Measurements from ENCODE around the gene PTCH2.
A peak's percentile ranks its signal among the peaks of the same experiment; 100 is the strongest.

PTCH2 gene

GRCh38 chr1:44835738-44836675 is 7.0 kb downstream of the PTCH2 start:
- ChIA-PET CTCF (interaction anchor here (0.6 to 3.0 kb wide), 17 partner anchors 10 to 467 kb away, joined by 3 to 22 read pairs (median 3); partner anchors contain the start of genes BTBD19, DYNLT4, EIF2B3 and HECTD3), POLR2A (interaction anchor here (1.1 to 1.8 kb wide), 2 partner anchors 16 to 17 kb away, joined by 3 to 4 read pairs; no protein-coding TSS in a partner anchor)
- Histone ChIP-seq H3K36me3 (ENCODE audit: control insufficient read depth in 2 of 2, insufficient read depth in 1 of 2, low read length in 2 of 2) (no peaks in the 10 kb centered on the region; a peak in 1 of 3 replicates), H3K4me3 (ENCODE audit: low read depth, low read length) (no peak overlapping the region), H3K27ac (ENCODE audit: extremely low read depth, low read depth, low read length) (no peak overlapping the region), H3K4me1 (ENCODE audit: control insufficient read depth, insufficient read depth, low read length) (peaks cover 9% of the 10 kb centered on the region), H3K9me3 (ENCODE audit: control insufficient read depth, insufficient read depth, low read depth, low read length) (no peaks in the 10 kb centered on the region)
- peak; percentile 43; the same call in 1 of the 2 replicates for TF ChIP-seq ZNF600 (tag by site-specific recombination; IDR thresholded peaks at IDR 0.05)
- TF ChIP-seq ZNF350 (tag by site-specific recombination; IDR thresholded peaks at IDR 0.05) = no peak
- TF ChIP-seq ZNF548 (tag by site-specific recombination; IDR thresholded peaks at IDR 0.05) = no peak
- peak; percentile 15; the same call in 1 of the 2 replicates for TF ChIP-seq GFI1B (tag by site-specific recombination; IDR thresholded peaks at IDR 0.05)
- peak; percentile 44; the same call in 1 of the 2 replicates for TF ChIP-seq ZNF501 (tag by site-specific recombination; IDR thresholded peaks at IDR 0.05)
- peak; percentile 54; the same call in 1 of the 2 replicates for TF ChIP-seq ZBTB17 (tag by site-specific recombination; IDR thresholded peaks at IDR 0.05)
- peak; percentile 90 for TF ChIP-seq ZNF654 (tag by site-specific recombination; IDR thresholded peaks at IDR 0.05; ENCODE audit: low read depth)
- TF ChIP-seq ELK4 (IDR thresholded peaks at IDR 0.05; ENCODE audit: borderline replicate concordance, low read depth, low read length) = no peak
- TF ChIP-seq ZNF514 (tag by site-specific recombination; IDR thresholded peaks at IDR 0.05) = no peak
- no peak for TF ChIP-seq ZSCAN4 (tag by site-specific recombination; IDR thresholded peaks at IDR 0.05)
- TF ChIP-seq ZNF10 (tag by site-specific recombination; IDR thresholded peaks at IDR 0.05) = peak; percentile 65; the same call in 1 of the 2 replicates
- no peak for TF ChIP-seq ZNF266 (tag by site-specific recombination; IDR thresholded peaks at IDR 0.05; ENCODE audit: low read depth)
- 0 out of 2 replicates have a peak, but pooled peaks have one; percentile 22 for TF ChIP-seq ZNF629 (tag by site-specific recombination; IDR thresholded peaks at IDR 0.05)
- TF ChIP-seq ZNF639 (tag by site-specific recombination; IDR thresholded peaks at IDR 0.05) = 0 out of 2 replicates have a peak, but pooled peaks have one; percentile 13
- TF ChIP-seq ZNF394 (tag by site-specific recombination; IDR thresholded peaks at IDR 0.05; ENCODE audit: borderline replicate concordance) = 0 out of 2 replicates have a peak, but pooled peaks have one; percentile 15
- no peak for TF ChIP-seq ZNF280C (tag by site-specific recombination; IDR thresholded peaks at IDR 0.05)
- TF ChIP-seq ZEB2 (tag by site-specific recombination; IDR thresholded peaks at IDR 0.05) = 0 out of 2 replicates have a peak, but pooled peaks have one; percentile 59
- TF ChIP-seq ZSCAN30 (tag by site-specific recombination; IDR thresholded peaks at IDR 0.05) = 0 out of 2 replicates have a peak, but pooled peaks have one; percentile 53
- TF ChIP-seq KLF1 (tag by site-specific recombination; IDR thresholded peaks at IDR 0.05) = no peak
- TF ChIP-seq MZF1 (tag by site-specific recombination; IDR thresholded peaks at IDR 0.05; ENCODE audit: borderline replicate concordance) = no peak
- TF ChIP-seq WT1 (tag by site-specific recombination; IDR thresholded peaks at IDR 0.05) = peak; percentile 39; the same call in 1 of the 2 replicates
- TF ChIP-seq ZSCAN16 (tag by site-specific recombination; IDR thresholded peaks at IDR 0.05) = no peak
- no peak for TF ChIP-seq OVOL3 (tag by site-specific recombination; IDR thresholded peaks at IDR 0.05)
- TF ChIP-seq ZNF366 (tag by site-specific recombination; conservative IDR thresholded peaks at IDR 0.05) = peak; percentile 24; the same call in 1 of the 2 replicates
- TF ChIP-seq ZNF335 (tag by site-specific recombination; conservative IDR thresholded peaks at IDR 0.05) = peak; percentile 47; the same call in 1 of the 2 replicates
- no peak for TF ChIP-seq ZNF561 (tag by site-specific recombination; IDR thresholded peaks at IDR 0.05; ENCODE audit: borderline replicate concordance)
- no peak for TF ChIP-seq ZNF138 (tag by site-specific recombination; IDR thresholded peaks at IDR 0.05; ENCODE audit: borderline replicate concordance)
- no peak for TF ChIP-seq PBX3 (CRISPR knock-in tag; IDR thresholded peaks at IDR 0.05)
- TF ChIP-seq FEZF1 (tag by site-specific recombination; IDR thresholded peaks at IDR 0.05) = no peak

Data from HEK293 (cell line).